H9 (cell line): ENCODE results near the gene FHIT. TPM values are rescaled to one million over a fixed set of nuclear protein-coding genes. Genes with fewer than 3 reads are reported as not detected.

Experiments
- DNase-seq: peaks from one replicate; pipeline ENCODE4 v3.0.0-alpha.2; 2017
- H2AFZ ChIP-seq: one replicate; pipeline ENCODE4 v1.6.1; 2013; ENCODE audit warnings: mild to moderate bottlenecking, low read length, control low read depth, moderate library complexity
- H2AK5ac ChIP-seq: 2 replicates; pipeline ENCODE4 v1.6.1; 2013; ENCODE audit warnings: low read length, control low read depth, mixed read lengths; ENCODE audit not compliant: insufficient read length
- H2BK120ac ChIP-seq: one replicate; pipeline ENCODE4 v1.6.1; 2013; ENCODE audit warnings: low read depth, mild to moderate bottlenecking, low read length, control low read depth, inconsistent platforms; ENCODE audit not compliant: poor library complexity, severe bottlenecking
- H2BK12ac ChIP-seq: 2 replicates; pipeline ENCODE4 v1.6.1; 2013; ENCODE audit warnings: low read length, control low read depth, mixed read lengths, low read depth; ENCODE audit not compliant: insufficient read length
- H2BK15ac ChIP-seq: 2 replicates; pipeline ENCODE4 v1.6.1; 2013; ENCODE audit warnings: low read depth, low read length, control low read depth
- H2BK20ac ChIP-seq: one replicate; pipeline ENCODE4 v1.6.1; 2013; ENCODE audit warnings: low read depth, mild to moderate bottlenecking, low read length, control low read depth, inconsistent platforms; ENCODE audit not compliant: poor library complexity, severe bottlenecking
- H2BK5ac ChIP-seq: 2 replicates; pipeline ENCODE4 v1.6.1; 2013; ENCODE audit warnings: low read length, control low read depth, mixed read lengths; ENCODE audit not compliant: insufficient read length
- H3K14ac ChIP-seq: 2 replicates; pipeline ENCODE4 v1.6.1; 2013; ENCODE audit warnings: low read length, control low read depth; ENCODE audit not compliant: insufficient read depth
- H3K18ac ChIP-seq: 2 replicates; pipeline ENCODE4 v1.6.1; 2013; ENCODE audit warnings: low read depth, mild to moderate bottlenecking, mixed read lengths, low read length, control low read depth; ENCODE audit not compliant: insufficient read length
- H3K23ac ChIP-seq: 2 replicates; pipeline ENCODE4 v1.6.1; 2013; ENCODE audit warnings: low read length, control low read depth, mixed read lengths, low read depth; ENCODE audit not compliant: insufficient read length
- H3K23me2 ChIP-seq: 2 replicates; pipeline ENCODE4 v1.6.1; 2013; ENCODE audit warnings: low read depth, mild to moderate bottlenecking, mixed read lengths, low read length, control low read depth; ENCODE audit not compliant: insufficient read length, poor library complexity, severe bottlenecking
- H3K27ac ChIP-seq: 2 replicates; pipeline ENCODE4 v1.5.1; 2013; ENCODE audit warnings: low read length, control low read depth, mixed read lengths, low read depth; ENCODE audit not compliant: insufficient read length
- H3K27me3 ChIP-seq: 2 replicates; pipeline ENCODE4 v1.6.1; 2013; ENCODE audit warnings: low read length, control low read depth, inconsistent platforms; ENCODE audit not compliant: insufficient read depth
- H3K4ac ChIP-seq: 2 replicates; pipeline ENCODE4 v1.6.1; 2013; ENCODE audit warnings: low read depth, mild to moderate bottlenecking, control low read depth, inconsistent platforms, low read length, moderate library complexity
- H3K4me1 ChIP-seq: 2 replicates; pipeline ENCODE4 v1.6.1; 2013; ENCODE audit warnings: low read length, control low read depth, inconsistent platforms; ENCODE audit not compliant: insufficient read depth
- H3K4me2 ChIP-seq: 2 replicates; pipeline ENCODE4 v1.6.1; 2013; ENCODE audit warnings: low read length, control low read depth, mixed read lengths; ENCODE audit not compliant: insufficient read length, insufficient read depth
- H3K56ac ChIP-seq: 2 replicates; pipeline ENCODE4 v1.6.1; 2013; ENCODE audit warnings: low read depth, mild to moderate bottlenecking, mixed read lengths, low read length, control low read depth; ENCODE audit not compliant: insufficient read length
- H3K79me1 ChIP-seq: 2 replicates; pipeline ENCODE4 v1.6.1; 2013; ENCODE audit warnings: low read depth, mild to moderate bottlenecking, moderate library complexity, low read length, control low read depth, inconsistent platforms; ENCODE audit not compliant: insufficient read depth, poor library complexity, severe bottlenecking
- H3K79me2 ChIP-seq: 2 replicates; pipeline ENCODE4 v1.6.1; 2013; ENCODE audit warnings: low read length, control low read depth, inconsistent platforms; ENCODE audit not compliant: insufficient read depth
- H3K9ac ChIP-seq: 2 replicates; pipeline ENCODE4 v1.6.1; 2013; ENCODE audit warnings: low read length, control low read depth, mixed read lengths; ENCODE audit not compliant: insufficient read length; ENCODE audit errors: extremely low read depth
- H3K9me3 ChIP-seq: one replicate; pipeline ENCODE4 v1.6.1; 2013; ENCODE audit warnings: low read depth, low read length, inconsistent platforms; ENCODE audit not compliant: control insufficient read depth
- H3T11ph ChIP-seq: one replicate; pipeline ENCODE4 v1.6.1; 2013; ENCODE audit warnings: mild to moderate bottlenecking, low read length, control low read depth, inconsistent platforms
- H4K20me1 ChIP-seq: one replicate; pipeline ENCODE4 v1.6.1; 2013; ENCODE audit not compliant: control insufficient read depth, insufficient read length, insufficient read depth
- H4K5ac ChIP-seq: 2 replicates; pipeline ENCODE4 v1.6.1; 2013; ENCODE audit warnings: low read depth, mild to moderate bottlenecking, mixed read lengths, low read length, control low read depth; ENCODE audit not compliant: insufficient read length
- H4K8ac ChIP-seq: replicated peaks from 2 replicates; pipeline ENCODE4 v1.6.1; 2013; ENCODE audit warnings: low read length, control low read depth, mixed read lengths, low read depth; ENCODE audit not compliant: insufficient read length
- H4K91ac ChIP-seq: 2 replicates; pipeline ENCODE4 v1.6.1; 2013; ENCODE audit warnings: low read depth, mild to moderate bottlenecking, moderate library complexity, mixed read lengths, low read length, control low read depth; ENCODE audit not compliant: insufficient read length
- H3K27ac Mint-ChIP-seq, 3 experiments: 2 replicates in 2 of 3; 3 replicates in 1 of 3; pipeline ENCODE4 v1.8.0; 2020 to 2021; ENCODE audit warnings: mixed read lengths in 3 of 3, mild to moderate bottlenecking in 1 of 3, moderate library complexity in 1 of 3
- H3K27me3 Mint-ChIP-seq: 2 replicates; pipeline ENCODE4 v1.8.0; 2021; ENCODE audit warnings: low read depth, mild to moderate bottlenecking, moderate library complexity, mixed read lengths
- H3K36me3 Mint-ChIP-seq, 3 experiments: 2 replicates in 2 of 3; 3 replicates in 1 of 3; pipeline ENCODE4 v1.8.0; 2020 to 2021; ENCODE audit warnings: low read depth in 3 of 3, mixed read lengths in 3 of 3; ENCODE audit not compliant: insufficient read depth in 1 of 3
- H3K4me1 Mint-ChIP-seq, 2 experiments: 2 replicates each; pipeline ENCODE4 v1.8.0; 2020; ENCODE audit warnings: mixed read lengths in 2 of 2
- H3K4me3 Mint-ChIP-seq, 2 experiments: 2 replicates in 1 of 2; 3 replicates in 1 of 2; pipeline ENCODE4 v1.8.0; 2020 to 2021; ENCODE audit warnings: mild to moderate bottlenecking in 2 of 2, mixed read lengths in 2 of 2, moderate library complexity in 1 of 2
- H3K9me3 Mint-ChIP-seq, 2 experiments: 2 replicates in 1 of 2; 3 replicates in 1 of 2; pipeline ENCODE4 v1.8.0; 2020; ENCODE audit warnings: mild to moderate bottlenecking in 2 of 2, mixed read lengths in 2 of 2, moderate library complexity in 1 of 2
- CTCF ChIP-seq: fragments of 200-600 bp; sonication (generic); conservative IDR thresholded peaks from 3 replicates; pipeline ENCODE4 v1.8.0; 2021; ENCODE audit warnings: antibody characterized with exemption, mild to moderate bottlenecking
- WGBS: extraction: QIAGEN DNeasy Blood & Tissue Kit; methylation state at CpG from one replicate; pipeline ENCODE4 v1.1.7; 2013; ENCODE audit warnings: missing lambda C conversion rate, low lambda C conversion rate, mixed read lengths; ENCODE audit not compliant: insufficient read length; ENCODE audit errors: extremely low coverage; 5-methylcytosine and 5-hydroxymethylcytosine counted together
- total RNA-seq: library from RNA; stranded (reverse); gene quantifications from 2 replicates; pipeline ENCODE4 v1.2.1, GENCODE V29; 2021

FHIT gene
- total RNA-seq, 1 experiment from 2014 or later: 3.0 TPM

- Histone ChIP-seq H3K56ac (no peak overlapping the region), H3K79me2 (no peaks in the 10 kb centered on the region), H4K20me1 (no peaks in the 10 kb centered on the region), H2AK5ac (no peak overlapping the region), H3K27ac (no peak overlapping the region), H3K9ac (no peak overlapping the region), H3K14ac (no peak overlapping the region), H4K8ac (no peak overlapping the region), H3K27me3 (no peaks in the 10 kb centered on the region), H3K18ac (no peak overlapping the region), H3T11ph (no peak overlapping the region), H3K9me3 (no peaks in the 10 kb centered on the region), H3K23ac (no peak overlapping the region), H2BK12ac (no peak overlapping the region), H3K4me1 (no peaks in the 10 kb centered on the region), H3K79me1 (no peaks in the 10 kb centered on the region), H3K23me2 (no peaks in the 10 kb centered on the region), H4K91ac (no peak overlapping the region), H4K5ac (no peak overlapping the region), H2BK20ac (no peak overlapping the region), H2AFZ (no peak overlapping the region), H3K4me2 (no peak overlapping the region), H2BK5ac (no peak overlapping the region), H2BK120ac (no peak overlapping the region), H3K4ac (no peak overlapping the region), H2BK15ac (no peak overlapping the region)
- H3K4me1 Mint-ChIP-seq: no peaks in the 10 kb centered on the region
- no peak for TF ChIP-seq CTCF
- H3K27ac Mint-ChIP-seq: no peak overlapping the region
- no CpG with 5 or more reads among the region's 11 CpGs for WGBS
- no peak overlapping the region for H3K4me3 Mint-ChIP-seq
- no peaks in the 10 kb centered on the region for H3K27me3 Mint-ChIP-seq
- H3K9me3 Mint-ChIP-seq: no peaks in the 10 kb centered on the region
- no peak for DNase-seq
- no peaks in the 10 kb centered on the region; a peak in 1 of 7 replicates for H3K36me3 Mint-ChIP-seq
These were observed 1090.2 kb downstream of the FHIT start for GRCh38 chr3:60160822-60161748.
